Lung (tissue), 12 donors: ENCODE measurements around the gene DNAH3. TPM values are rescaled to one million over a fixed set of nuclear protein-coding genes. Genes with fewer than 3 reads are reported as not detected.
"Not testable (repeated sequence)": the region's sequence is repeated elsewhere in the genome, so short reads cannot be mapped to it uniquely, and the experiment has no call there.

Experiments used
- ATAC-seq: fragments of 200-7000 bp; cut with Tn5 transposase; one replicate; pipeline ENCODE4 v1.9.1; 2020; ENCODE audit warnings: moderate number of reproducible peaks; ENCODE audit not compliant: insufficient read depth, low FRiP score
- DNase-seq, 3 donors: peaks; one replicate each; pipeline ENCODE4 v3.0.0-alpha.2; 2013 to 2017
- H3K27ac ChIP-seq, 2 donors: one replicate each; pipeline ENCODE4 v1.5.1; 2013; ENCODE audit warnings: mild to moderate bottlenecking in 2 of 2, moderate library complexity in 2 of 2, control low read depth in 1 of 2, inconsistent platforms in 1 of 2, low read depth in 1 of 2, low read length in 1 of 2
- H3K27me3 ChIP-seq, 3 donors: one replicate each; pipeline ENCODE4 v1.5.1; 2013; ENCODE audit warnings: low read length in 2 of 3; ENCODE audit not compliant: control insufficient read depth in 3 of 3, insufficient read depth in 3 of 3
- H3K36me3 ChIP-seq, 4 donors: one replicate each; pipeline ENCODE4 v1.5.1; 2013; ENCODE audit warnings: low read length in 4 of 4, mild to moderate bottlenecking in 1 of 4, moderate library complexity in 1 of 4; ENCODE audit not compliant: control insufficient read depth in 4 of 4, insufficient read depth in 4 of 4
- H3K4me1 ChIP-seq, 5 donors: one replicate each; pipeline ENCODE4 v1.5.1; 2013; ENCODE audit warnings: low read length in 5 of 5, mild to moderate bottlenecking in 2 of 5, moderate library complexity in 1 of 5; ENCODE audit not compliant: control insufficient read depth in 5 of 5, insufficient read depth in 5 of 5
- H3K4me3 ChIP-seq: one replicate; pipeline ENCODE4 v1.5.1; 2013; ENCODE audit warnings: mild to moderate bottlenecking, control low read depth, moderate library complexity
- H3K9ac ChIP-seq, 2 donors: one replicate each; pipeline ENCODE4 v1.5.1; 2013; ENCODE audit warnings: low read length in 2 of 2, control low read depth in 1 of 2; ENCODE audit not compliant: insufficient read depth in 1 of 2
- H3K9me3 ChIP-seq, 4 donors: one replicate each; pipeline ENCODE4 v1.5.1; 2013; ENCODE audit warnings: low read length in 3 of 4, mild to moderate bottlenecking in 1 of 4, moderate library complexity in 1 of 4; ENCODE audit not compliant: control insufficient read depth in 4 of 4, insufficient read depth in 3 of 4
- WGBS, 2 donors: extraction: QIAGEN DNeasy Blood & Tissue Kit; methylation state at CpG; one replicate each; pipeline ENCODE4 v1.1.7; 2013; 5-methylcytosine and 5-hydroxymethylcytosine counted together
- polyA plus RNA-seq, 2 donors: library from polyadenylated mRNA; stranded (reverse); fragments of 200-250 nt; gene quantifications; one replicate each; pipeline ENCODE4 v1.2.1, GENCODE V29; 2013
- total RNA-seq, 2 donors: library from RNA; depleted of rRNA in 1 of 2; stranded (reverse); fragments of >200 nt in 1 of 2; gene quantifications; one replicate each; pipeline ENCODE4 v1.2.1, GENCODE V29; 2014 to 2021
- TF ChIP-seq, protein P1 (sequence below): IDR thresholded peaks from 2 replicates; pipeline ENCODE4 v1.5.1; 2012; ENCODE audit warnings: mild to moderate bottlenecking; ENCODE audit errors: control extremely low read depth, extremely low read depth
- donor health status: control.
- donor health status: control.
- donor health status: Bipolar disorder and iron deficiency.
- donor health status: healthy.
- donor health status: DM: yes; HTN: yes; CAD: no.

Gene DNAH3
- total and polyA plus RNA-seq, 4 donors: 1.0 to 24.1 (median 12.8) TPM

DNA sequence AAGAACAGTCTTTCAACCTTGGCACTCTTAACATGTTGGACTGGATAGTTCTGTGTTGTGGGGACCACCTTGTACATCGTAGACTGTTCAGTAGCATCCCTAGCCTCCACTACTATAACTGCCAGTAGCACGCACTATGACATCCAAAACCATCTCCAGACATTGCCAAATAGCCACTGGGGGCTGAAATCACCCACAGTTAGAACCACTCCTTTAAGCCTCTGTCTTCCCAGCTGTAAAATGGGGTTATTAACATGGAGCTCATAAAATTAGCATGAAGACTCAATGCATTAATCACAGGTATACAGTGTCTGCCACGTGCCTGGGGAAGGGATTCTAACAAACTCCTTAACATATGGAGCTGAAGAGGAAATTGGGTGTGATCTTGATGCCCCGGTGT, 200.4 kb downstream of the DNAH3 start:
- no peaks in the 10 kb centered on the region for H3K27me3 ChIP-seq
- DNase-seq (no peak), ATAC-seq (no peak)
- WGBS, 2 donors: 86 to 93% methylated on average over 4 of the region's 4 CpGs
- H3K4me3 ChIP-seq: no peak overlapping the region
- H3K9ac ChIP-seq: no peak overlapping the region
- H3K36me3 ChIP-seq: no peaks in the 10 kb centered on the region
- TF ChIP-seq, protein P1, sequence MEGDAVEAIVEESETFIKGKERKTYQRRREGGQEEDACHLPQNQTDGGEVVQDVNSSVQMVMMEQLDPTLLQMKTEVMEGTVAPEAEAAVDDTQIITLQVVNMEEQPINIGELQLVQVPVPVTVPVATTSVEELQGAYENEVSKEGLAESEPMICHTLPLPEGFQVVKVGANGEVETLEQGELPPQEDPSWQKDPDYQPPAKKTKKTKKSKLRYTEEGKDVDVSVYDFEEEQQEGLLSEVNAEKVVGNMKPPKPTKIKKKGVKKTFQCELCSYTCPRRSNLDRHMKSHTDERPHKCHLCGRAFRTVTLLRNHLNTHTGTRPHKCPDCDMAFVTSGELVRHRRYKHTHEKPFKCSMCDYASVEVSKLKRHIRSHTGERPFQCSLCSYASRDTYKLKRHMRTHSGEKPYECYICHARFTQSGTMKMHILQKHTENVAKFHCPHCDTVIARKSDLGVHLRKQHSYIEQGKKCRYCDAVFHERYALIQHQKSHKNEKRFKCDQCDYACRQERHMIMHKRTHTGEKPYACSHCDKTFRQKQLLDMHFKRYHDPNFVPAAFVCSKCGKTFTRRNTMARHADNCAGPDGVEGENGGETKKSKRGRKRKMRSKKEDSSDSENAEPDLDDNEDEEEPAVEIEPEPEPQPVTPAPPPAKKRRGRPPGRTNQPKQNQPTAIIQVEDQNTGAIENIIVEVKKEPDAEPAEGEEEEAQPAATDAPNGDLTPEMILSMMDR: no peak
- H3K27ac ChIP-seq: no peak overlapping the region
- no peaks in the 10 kb centered on the region for H3K4me1 ChIP-seq
- H3K9me3 ChIP-seq: no peaks in the 10 kb centered on the region

- ATAC-seq: no peak
- Histone ChIP-seq H3K27ac (no peak overlapping the region), H3K4me3 (no peak overlapping the region), H3K9me3 (no peaks in the 10 kb centered on the region), H3K4me1 (no peaks in the 10 kb centered on the region), H3K9ac (no peak overlapping the region), H3K36me3 (no peaks in the 10 kb centered on the region), H3K27me3 (no peaks in the 10 kb centered on the region)
- 90 to 93% methylated on average over 3 of the region's 3 CpGs for WGBS, 2 donors
- TF ChIP-seq, protein P1: no peak
- DNase-seq: no peak
Observed at GRCh38 chr16:20949660-20950059, 201.0 kb downstream of the DNAH3 start.

- Histone ChIP-seq H3K27me3 (no peaks in the 10 kb centered on the region), H3K4me1 (no peaks in the 10 kb centered on the region), H3K9ac (no peak overlapping the region), H3K4me3 (no peak overlapping the region), H3K9me3 (no peaks in the 10 kb centered on the region), H3K27ac (no peak overlapping the region), H3K36me3 (no peaks in the 10 kb centered on the region)
- 93 to 95% methylated on average over 9 of the region's 9 CpGs for WGBS, 2 donors
- DNase-seq (no peak), ATAC-seq (no peak)
- TF ChIP-seq, protein P1: no peak
Observed at GRCh38 chr16:20948444-20948843, 202.2 kb downstream of the DNAH3 start.

DNA sequence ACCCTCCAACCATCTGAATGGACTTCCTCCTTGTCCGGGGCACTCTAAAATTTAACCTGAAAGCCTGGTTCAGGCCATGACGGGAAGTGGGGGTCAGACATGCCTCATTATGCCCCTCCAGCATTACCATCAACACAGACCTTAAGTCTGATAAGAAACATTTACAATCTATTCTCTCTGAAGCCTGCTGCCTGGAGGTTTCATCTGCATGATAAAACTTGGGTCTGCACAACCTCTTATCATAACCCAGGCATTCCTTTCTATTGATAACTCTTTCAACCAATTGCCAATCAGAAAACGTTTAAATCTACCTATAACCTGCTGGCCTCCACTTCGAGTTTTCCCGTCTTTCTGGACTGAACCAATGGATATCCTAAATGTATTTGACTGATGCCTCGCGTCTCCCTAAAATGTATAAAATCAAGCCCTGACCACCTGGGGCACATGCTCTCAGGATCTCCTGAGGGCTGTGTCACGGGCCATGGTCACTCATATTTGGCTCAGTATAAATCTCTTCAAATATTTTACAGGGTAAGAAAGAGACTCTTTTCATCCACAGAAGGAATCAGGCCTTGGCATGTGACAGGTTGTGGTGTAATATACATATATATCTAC, 204.5 kb downstream of the DNAH3 start:
- 90 to 91% methylated on average over 8 of the region's 8 CpGs for WGBS, 2 donors
- TF ChIP-seq, protein P1: no peak
- no peaks in the 10 kb centered on the region for H3K9me3 ChIP-seq
- DNase-seq: no peak
- no peaks in the 10 kb centered on the region for H3K27me3 ChIP-seq
- H3K4me3 ChIP-seq: no peak overlapping the region
- peaks cover 0 to 2% (median 0%) of the 10 kb centered on the region in 5 donors for H3K4me1 ChIP-seq
- ATAC-seq: no peak
- H3K9ac ChIP-seq: no peak overlapping the region
- H3K27ac ChIP-seq: no peak overlapping the region
- H3K36me3 ChIP-seq: no peaks in the 10 kb centered on the region

- not testable (repeated sequence) for H3K4me1 ChIP-seq, H3K27ac ChIP-seq, DNase-seq, H3K4me3 ChIP-seq, H3K9ac ChIP-seq, H3K36me3 ChIP-seq, H3K9me3 ChIP-seq, ATAC-seq, H3K27me3 ChIP-seq
- WGBS, 2 donors: 97 to 99% methylated on average over 11 of the region's 11 CpGs
Observed at GRCh38 chr16:20945575-20945875, 205.1 kb downstream of the DNAH3 start.
